OCI-LY7 (cell line): ENCODE data around the gene TPM1.

Experiments
- EZH2phosphoT487 ChIP-seq: fragments of 200-600 bp; sonication (generic); IDR thresholded peaks from 2 replicates; pipeline ENCODE4 v1.6.1; 2018; ENCODE audit warnings: low read depth, borderline replicate concordance, mild to moderate bottlenecking, mixed run types, antibody characterized with exemption, low read length, moderate library complexity, mixed read lengths
- TF ChIP-seq, protein P1 (sequence below): fragments of 200-600 bp; sonication (generic); conservative IDR thresholded peaks from 2 replicates; pipeline ENCODE4 v1.5.1; 2014; ENCODE audit warnings: mild to moderate bottlenecking, antibody characterized with exemption, low read length, moderate library complexity, mixed read lengths

DNA sequence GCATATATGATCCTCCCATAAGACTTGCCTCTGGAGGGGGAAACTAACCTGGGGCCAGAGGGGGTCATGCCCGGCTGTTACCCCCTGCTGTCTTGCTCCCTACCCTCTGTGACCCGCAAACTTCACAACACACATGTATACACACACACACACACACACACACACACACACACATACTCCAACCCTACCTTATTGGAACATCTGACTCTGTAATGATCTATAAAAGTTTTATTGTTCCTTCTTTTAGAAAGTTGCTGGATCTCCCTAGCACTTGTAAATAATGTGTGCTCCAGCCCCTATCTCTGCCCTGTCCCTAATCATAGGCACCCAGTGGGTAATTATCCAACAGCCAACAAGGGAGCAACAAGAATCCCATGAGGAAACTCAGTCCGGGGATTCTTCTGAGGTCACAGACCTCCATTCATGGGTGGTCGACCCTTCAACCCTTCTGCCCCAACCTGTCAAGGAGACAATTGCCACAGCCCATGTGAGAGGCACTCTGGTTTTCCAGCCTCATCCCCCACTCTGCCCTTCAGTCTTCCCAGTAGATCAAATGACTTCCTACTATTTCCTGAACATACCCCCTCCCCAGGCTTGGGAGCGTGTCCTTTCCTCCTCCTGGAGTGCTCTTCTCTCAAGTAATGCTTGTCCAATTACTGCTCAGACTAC, 14.0 kb upstream of the TPM1 start:
- TF ChIP-seq, protein P1, sequence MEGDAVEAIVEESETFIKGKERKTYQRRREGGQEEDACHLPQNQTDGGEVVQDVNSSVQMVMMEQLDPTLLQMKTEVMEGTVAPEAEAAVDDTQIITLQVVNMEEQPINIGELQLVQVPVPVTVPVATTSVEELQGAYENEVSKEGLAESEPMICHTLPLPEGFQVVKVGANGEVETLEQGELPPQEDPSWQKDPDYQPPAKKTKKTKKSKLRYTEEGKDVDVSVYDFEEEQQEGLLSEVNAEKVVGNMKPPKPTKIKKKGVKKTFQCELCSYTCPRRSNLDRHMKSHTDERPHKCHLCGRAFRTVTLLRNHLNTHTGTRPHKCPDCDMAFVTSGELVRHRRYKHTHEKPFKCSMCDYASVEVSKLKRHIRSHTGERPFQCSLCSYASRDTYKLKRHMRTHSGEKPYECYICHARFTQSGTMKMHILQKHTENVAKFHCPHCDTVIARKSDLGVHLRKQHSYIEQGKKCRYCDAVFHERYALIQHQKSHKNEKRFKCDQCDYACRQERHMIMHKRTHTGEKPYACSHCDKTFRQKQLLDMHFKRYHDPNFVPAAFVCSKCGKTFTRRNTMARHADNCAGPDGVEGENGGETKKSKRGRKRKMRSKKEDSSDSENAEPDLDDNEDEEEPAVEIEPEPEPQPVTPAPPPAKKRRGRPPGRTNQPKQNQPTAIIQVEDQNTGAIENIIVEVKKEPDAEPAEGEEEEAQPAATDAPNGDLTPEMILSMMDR: no peak
- no peak for TF ChIP-seq EZH2phosphoT487
